Fibroblast of skin of back (primary cell): ENCODE measurements around the gene ITPR2.
A peak's percentile ranks its signal among the peaks of the same experiment; 100 is the strongest.

Source experiments
- DNase-seq: peaks from one replicate; pipeline ENCODE4 v3.0.0-alpha.2; 2013

ITPR2 gene

GRCh38 chr12:26821212-26821701 lies 11.7 kb downstream of the ITPR2 start:
- DNase-seq, result peak; percentile 30

- no peak for DNase-seq
These were observed 14.4 kb downstream of the ITPR2 start for GRCh38 chr12:26818636-26819035.

- no peak for DNase-seq
These were observed 14.8 kb downstream of the ITPR2 start for GRCh38 chr12:26818201-26818600.

GRCh38 chr12:26817183-26817591 lies 15.8 kb downstream of the ITPR2 start:
- no peak for DNase-seq

GRCh38 chr12:26813812-26814211 lies 19.2 kb downstream of the ITPR2 start:
- DNase-seq, result no peak

GRCh38 chr12:26810330-26810729 lies 22.7 kb downstream of the ITPR2 start:
- DNase-seq, result peak; percentile 94

GRCh38 chr12:26809611-26810285 lies 23.2 kb downstream of the ITPR2 start:
- no peak for DNase-seq

GRCh38 chr12:26808766-26809476 lies 24.1 kb downstream of the ITPR2 start:
- DNase-seq, result no peak

GRCh38 chr12:26807292-26807691 lies 25.7 kb downstream of the ITPR2 start:
- DNase-seq, result no peak

- no peak for DNase-seq
These were observed 26.4 kb downstream of the ITPR2 start for GRCh38 chr12:26806556-26806955.

- no peak for DNase-seq
These were observed 27.5 kb downstream of the ITPR2 start for GRCh38 chr12:26805401-26805971.

- DNase-seq, result peak; percentile 60
These were observed 29.4 kb downstream of the ITPR2 start for GRCh38 chr12:26803552-26803951.

GRCh38 chr12:26801486-26801885 lies 31.5 kb downstream of the ITPR2 start:
- no peak for DNase-seq

GRCh38 chr12:26800858-26801257 lies 32.1 kb downstream of the ITPR2 start:
- no peak for DNase-seq

GRCh38 chr12:26800347-26800746 lies 32.6 kb downstream of the ITPR2 start:
- DNase-seq, result no peak

GRCh38 chr12:26799741-26800140 lies 33.3 kb downstream of the ITPR2 start:
- no peak for DNase-seq

- DNase-seq, result no peak
These were observed 34.4 kb downstream of the ITPR2 start for GRCh38 chr12:26798640-26799039.

GRCh38 chr12:26798023-26798422 lies 35.0 kb downstream of the ITPR2 start:
- peak; percentile 49 for DNase-seq

GRCh38 chr12:26795910-26796309 lies 37.1 kb downstream of the ITPR2 start:
- no peak for DNase-seq

GRCh38 chr12:26791301-26791791 lies 41.6 kb downstream of the ITPR2 start:
- DNase-seq, result peak; percentile 46

GRCh38 chr12:26790645-26790994 lies 42.4 kb downstream of the ITPR2 start:
- DNase-seq, result no peak

- DNase-seq, result peak; percentile 66
These were observed 43.0 kb downstream of the ITPR2 start for GRCh38 chr12:26789731-26790644.
